ENCODE data around the gene SRMS.

GRCh38 chr20:63576311-63576710 lies 28.8 kb upstream of the SRMS start:
- TF ChIP-seq EGR1 (IDR thresholded peaks at IDR 0.05) (no peak), YY1 (IDR thresholded peaks at IDR 0.05; ENCODE audit: low read depth) (no peak), RAD21 (IDR thresholded peaks at IDR 0.05; ENCODE audit: low read depth) (no peak), FOXM1 (IDR thresholded peaks at IDR 0.05; ENCODE audit: borderline replicate concordance, low read depth) (no peak), ZBTB7A (IDR thresholded peaks at IDR 0.05; ENCODE audit: low read depth) (no peak), EP300 (IDR thresholded peaks at IDR 0.05; ENCODE audit: borderline replicate concordance) (no peak), MAX (IDR thresholded peaks at IDR 0.05) (no peak), CREB1 (IDR thresholded peaks at IDR 0.05; ENCODE audit: low read depth) (no peak), CEBPB (IDR thresholded peaks at IDR 0.05) (no peak), TCF12 (IDR thresholded peaks at IDR 0.05; ENCODE audit: low read depth) (no peak)
- TF ChIP-seq, protein P1, sequence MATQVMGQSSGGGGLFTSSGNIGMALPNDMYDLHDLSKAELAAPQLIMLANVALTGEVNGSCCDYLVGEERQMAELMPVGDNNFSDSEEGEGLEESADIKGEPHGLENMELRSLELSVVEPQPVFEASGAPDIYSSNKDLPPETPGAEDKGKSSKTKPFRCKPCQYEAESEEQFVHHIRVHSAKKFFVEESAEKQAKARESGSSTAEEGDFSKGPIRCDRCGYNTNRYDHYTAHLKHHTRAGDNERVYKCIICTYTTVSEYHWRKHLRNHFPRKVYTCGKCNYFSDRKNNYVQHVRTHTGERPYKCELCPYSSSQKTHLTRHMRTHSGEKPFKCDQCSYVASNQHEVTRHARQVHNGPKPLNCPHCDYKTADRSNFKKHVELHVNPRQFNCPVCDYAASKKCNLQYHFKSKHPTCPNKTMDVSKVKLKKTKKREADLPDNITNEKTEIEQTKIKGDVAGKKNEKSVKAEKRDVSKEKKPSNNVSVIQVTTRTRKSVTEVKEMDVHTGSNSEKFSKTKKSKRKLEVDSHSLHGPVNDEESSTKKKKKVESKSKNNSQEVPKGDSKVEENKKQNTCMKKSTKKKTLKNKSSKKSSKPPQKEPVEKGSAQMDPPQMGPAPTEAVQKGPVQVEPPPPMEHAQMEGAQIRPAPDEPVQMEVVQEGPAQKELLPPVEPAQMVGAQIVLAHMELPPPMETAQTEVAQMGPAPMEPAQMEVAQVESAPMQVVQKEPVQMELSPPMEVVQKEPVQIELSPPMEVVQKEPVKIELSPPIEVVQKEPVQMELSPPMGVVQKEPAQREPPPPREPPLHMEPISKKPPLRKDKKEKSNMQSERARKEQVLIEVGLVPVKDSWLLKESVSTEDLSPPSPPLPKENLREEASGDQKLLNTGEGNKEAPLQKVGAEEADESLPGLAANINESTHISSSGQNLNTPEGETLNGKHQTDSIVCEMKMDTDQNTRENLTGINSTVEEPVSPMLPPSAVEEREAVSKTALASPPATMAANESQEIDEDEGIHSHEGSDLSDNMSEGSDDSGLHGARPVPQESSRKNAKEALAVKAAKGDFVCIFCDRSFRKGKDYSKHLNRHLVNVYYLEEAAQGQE (IDR thresholded peaks at IDR 0.05; ENCODE audit: low read depth): no peak

Data from Ishikawa (cell line).